MCF 10A (cell line): ENCODE results near the gene RBSN. TPM values are rescaled to one million over a fixed set of nuclear protein-coding genes. Genes with fewer than 3 reads are reported as not detected.

Experiments used
- BruUV-seq: library from RNA; stranded (reverse); fragments of 400-500 nt; replicated peaks from 2 replicates; lab custom pipeline; 2021; lab: Mats Ljungman, UMichigan
- CTCF ChIA-PET: fragments of 300-600 bp; sonication (Branson Sonifier 250); formaldehyde crosslinking; extraction: SDS; loops from one replicate; lab custom pipeline; 2021; ENCODE audit warnings: antibody characterized with exemption, inconsistent platforms; lab: Yijun Ruan, JAX
- POLR2A ChIA-PET: fragments of 300-600, 350-650 bp; sonication (Branson Sonifier 250); formaldehyde crosslinking; extraction: SDS; loops from one replicate; lab custom pipeline; 2020; ENCODE audit warnings: antibody characterized with exemption, inconsistent platforms; lab: Yijun Ruan, JAX
- DNase-seq: peaks from one replicate; pipeline ENCODE4 v3.0.0-alpha.2; 2018; ENCODE audit not compliant: unreplicated experiment
- H3K27ac Mint-ChIP-seq: one replicate; pipeline ENCODE4 v1.8.0; 2022; ENCODE audit warnings: mild to moderate bottlenecking, low read depth, mixed read lengths; ENCODE audit not compliant: unreplicated experiment
- H3K27me3 Mint-ChIP-seq: one replicate; pipeline ENCODE4 v1.8.0; 2022; ENCODE audit warnings: mixed read lengths; ENCODE audit not compliant: insufficient read depth, unreplicated experiment
- H3K36me3 Mint-ChIP-seq: one replicate; pipeline ENCODE4 v1.8.0; 2022; ENCODE audit warnings: mild to moderate bottlenecking, moderate library complexity, mixed read lengths; ENCODE audit not compliant: insufficient read depth, unreplicated experiment
- H3K4me1 Mint-ChIP-seq: one replicate; pipeline ENCODE4 v1.8.0; 2022; ENCODE audit warnings: mixed read lengths; ENCODE audit not compliant: insufficient read depth, unreplicated experiment
- H3K4me3 Mint-ChIP-seq: one replicate; pipeline ENCODE4 v1.8.0; 2022; ENCODE audit warnings: mild to moderate bottlenecking, moderate library complexity, mixed read lengths; ENCODE audit not compliant: unreplicated experiment
- H3K9me3 Mint-ChIP-seq: one replicate; pipeline ENCODE4 v1.8.0; 2022; ENCODE audit warnings: mixed read lengths; ENCODE audit not compliant: unreplicated experiment
- CTCF ChIP-seq: fragments of 200-600 bp; IDR thresholded peaks from one replicate; pipeline ENCODE4 v1.8.0; 2022; ENCODE audit warnings: antibody characterized with exemption, mild to moderate bottlenecking; ENCODE audit not compliant: unreplicated experiment
- intact Hi-C: fragments of 100-400 bp; cut with micrococcal nuclease; formaldehyde crosslinking; loops from 2 replicates; pipeline ENCODE4 v1.14.1; 2022
- total RNA-seq: library from RNA; stranded (reverse); gene quantifications from 2 replicates; pipeline ENCODE4 v1.2.3, GENCODE V29; 2022

RBSN gene
- total RNA-seq, 1 experiment from 2014 or later, result 39.6 TPM

DNA sequence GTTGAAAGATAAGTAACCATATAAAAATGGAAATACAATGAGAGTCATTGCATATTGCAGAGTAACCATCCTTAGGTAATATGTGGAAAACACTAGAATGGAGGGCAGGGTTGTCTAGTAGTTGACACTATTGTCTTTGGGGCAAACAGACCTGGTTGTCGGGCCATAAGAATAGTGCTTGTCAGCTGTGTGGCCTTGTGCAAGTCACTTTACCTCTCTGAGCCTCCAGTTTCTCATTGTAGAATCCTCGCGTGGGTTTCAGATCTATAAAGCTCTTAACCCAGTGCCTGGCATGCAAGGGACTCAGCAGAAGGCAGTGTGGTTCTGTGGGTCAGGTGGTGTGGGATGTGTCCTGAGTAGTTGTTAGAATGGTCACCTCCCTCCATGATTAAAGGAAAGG, 65.8 kb downstream of the RBSN start:
- intact Hi-C loops, result loop anchor here (5.0 kb wide), 1 partner anchor 106 kb away; no protein-coding TSS in a partner anchor
- Mint-ChIP-seq H3K4me3 (no peak overlapping the region), H3K9me3 (no peaks in the 10 kb centered on the region), H3K27ac (no peak overlapping the region), H3K27me3 (no peaks in the 10 kb centered on the region), H3K36me3 (peaks cover 90% of the 10 kb centered on the region), H3K4me1 (no peaks in the 10 kb centered on the region)
- no peak for TF ChIP-seq CTCF
- no TSS peak for BruUV-seq
- POLR2A ChIA-PET, result no interaction called here
- DNase-seq, result no peak
- CTCF ChIA-PET, result interaction anchor here (1.2 kb wide), 1 partner anchor 8 kb away, joined by 3 read pairs; no protein-coding TSS in a partner anchor

- H3K27ac Mint-ChIP-seq, result no peak overlapping the region
- H3K4me3 Mint-ChIP-seq, result no peak overlapping the region
- no TSS peak for BruUV-seq
- DNase-seq, result no peak
- peaks cover 87% of the 10 kb centered on the region for H3K36me3 Mint-ChIP-seq
- POLR2A ChIA-PET, result no interaction called here
- no peaks in the 10 kb centered on the region for H3K27me3 Mint-ChIP-seq
- intact Hi-C loops, result loop anchor here (5.0 kb wide), 1 partner anchor 105 kb away; no protein-coding TSS in a partner anchor
- H3K4me1 Mint-ChIP-seq, result no peaks in the 10 kb centered on the region
- CTCF ChIA-PET, result interaction anchor here (1.2 kb wide), 1 partner anchor 8 kb away, joined by 3 read pairs; no protein-coding TSS in a partner anchor
- TF ChIP-seq CTCF, result no peak
- no peaks in the 10 kb centered on the region for H3K9me3 Mint-ChIP-seq
Measured at GRCh38 chr3:15032650-15033049, 66.3 kb downstream of the RBSN start.

- H3K27ac Mint-ChIP-seq, result no peak overlapping the region
- peaks cover 78% of the 10 kb centered on the region for H3K36me3 Mint-ChIP-seq
- no peak overlapping the region for H3K4me3 Mint-ChIP-seq
- ChIA-PET CTCF (interaction anchor here (0.6 kb wide), 1 partner anchor 66 kb away, joined by 3 read pairs; no protein-coding TSS in a partner anchor), POLR2A (interaction anchor here (0.6 kb wide), 1 partner anchor 13 kb away, joined by 3 read pairs; no protein-coding TSS in a partner anchor)
- no peak for DNase-seq
- no peak for TF ChIP-seq CTCF
- H3K9me3 Mint-ChIP-seq, result no peaks in the 10 kb centered on the region
- no peaks in the 10 kb centered on the region for H3K4me1 Mint-ChIP-seq
- intact Hi-C loops, result loop anchor here (5.0 kb wide), 1 partner anchor 102 kb away; no protein-coding TSS in a partner anchor
- no TSS peak for BruUV-seq
- no peaks in the 10 kb centered on the region for H3K27me3 Mint-ChIP-seq
Measured at GRCh38 chr3:15029625-15030024, 69.3 kb downstream of the RBSN start.

GRCh38 chr3:15023719-15024118, 75.2 kb downstream of the RBSN start:
- ChIA-PET POLR2A (interaction anchor here (0.6 kb wide), 1 partner anchor 9 kb away, joined by 3 read pairs; no protein-coding TSS in a partner anchor), CTCF (no interaction called here)
- Mint-ChIP-seq H3K4me3 (no peak overlapping the region), H3K4me1 (no peaks in the 10 kb centered on the region), H3K27me3 (no peaks in the 10 kb centered on the region), H3K27ac (no peak overlapping the region), H3K9me3 (no peaks in the 10 kb centered on the region), H3K36me3 (peaks cover 72% of the 10 kb centered on the region)
- no peak for TF ChIP-seq CTCF
- DNase-seq, result no peak
- intact Hi-C loops, result no loop called here
- BruUV-seq, result no TSS peak
